Putamen (tissue), 1 donor: ENCODE measurements around the gene SHB.
"Not testable (repeated sequence)": the region's sequence is repeated elsewhere in the genome, so short reads cannot be mapped to it uniquely, and the experiment has no call there.

Source experiments
- DNase-seq: peaks from one replicate; pipeline ENCODE4 v3.0.0-alpha.2; 2016; ENCODE audit warnings: low spot score

SHB gene

GRCh38 chr9:37902796-37903646, 166.0 kb downstream of the SHB start:
- DNase-seq, result no peak

GRCh38 chr9:37902131-37902530, 166.9 kb downstream of the SHB start:
- DNase-seq, result no peak

- no peak for DNase-seq
Observed at GRCh38 chr9:37899041-37899440, 170.0 kb downstream of the SHB start.

- no peak for DNase-seq
Observed at GRCh38 chr9:37897665-37898064, 171.4 kb downstream of the SHB start.

- no peak for DNase-seq
Observed at GRCh38 chr9:37892063-37892462, 177.0 kb downstream of the SHB start.

- not testable (repeated sequence) for DNase-seq
Observed at GRCh38 chr9:37891042-37891441, 178.0 kb downstream of the SHB start.

GRCh38 chr9:37889536-37889935, 179.5 kb downstream of the SHB start:
- DNase-seq, result no peak

- DNase-seq, result not testable (repeated sequence)
Observed at GRCh38 chr9:37887977-37888583, 180.9 kb downstream of the SHB start.

GRCh38 chr9:37880916-37881479, 188.0 kb downstream of the SHB start:
- no peak for DNase-seq

- DNase-seq, result no peak
Observed at GRCh38 chr9:37876376-37876775, 192.7 kb downstream of the SHB start.

- DNase-seq, result no peak
Observed at GRCh38 chr9:37873955-37874354, 195.1 kb downstream of the SHB start.

- no peak for DNase-seq
Observed at GRCh38 chr9:37870799-37871176, 198.2 kb downstream of the SHB start.

- no peak for DNase-seq
Observed at GRCh38 chr9:37870081-37870798, 198.8 kb downstream of the SHB start.
